ENCODE results near the gene MEF2B.
"Not testable (repeated sequence)": the region's sequence is repeated elsewhere in the genome, so short reads cannot be mapped to it uniquely, and the experiment has no call there.

The MEF2B gene

DNA sequence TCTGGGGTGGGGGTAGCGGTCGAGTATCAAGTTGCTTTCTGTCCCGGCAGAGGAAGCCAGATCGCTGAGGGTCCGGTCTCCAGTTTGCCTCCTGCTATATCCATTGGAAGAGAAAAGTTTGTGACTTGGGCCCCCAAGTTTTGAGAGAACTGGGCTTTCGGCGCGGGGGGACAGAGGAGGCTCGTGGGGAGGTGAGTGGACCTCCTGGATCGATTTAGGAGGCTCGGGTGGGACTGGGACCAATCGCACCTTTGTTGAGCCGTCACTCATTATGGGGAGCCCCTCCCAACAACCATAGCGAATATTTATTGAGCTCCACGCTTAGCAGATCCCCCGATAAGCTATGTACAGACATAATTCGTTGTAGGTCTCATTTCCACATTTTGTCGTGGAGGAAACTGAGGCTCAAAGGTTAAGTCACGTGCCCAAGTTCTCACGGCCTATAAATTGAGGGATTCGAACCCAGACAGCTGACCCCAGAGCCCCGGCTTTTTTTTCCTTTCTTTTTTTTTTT is 22.9 kb upstream of the MEF2B start:
- no peak for DNase-seq

GRCh38 chr19:19192078-19192882 is 22.2 kb upstream of the MEF2B start, which contains the start of the genes BORCS8 and RFXANK:
BORCS8 (minus strand) TSS chr19:19192152; CDS start chr19:19192117, 35 bp downstream.
RFXANK (plus strand) TSS chr19:19192258; CDS start chr19:19193947, 1,689 bp downstream.
- DNase-seq = peak; percentile 99

GRCh38 chr19:19191768-19192077 is 21.7 kb upstream of the MEF2B start:
- DNase-seq = no peak

DNA sequence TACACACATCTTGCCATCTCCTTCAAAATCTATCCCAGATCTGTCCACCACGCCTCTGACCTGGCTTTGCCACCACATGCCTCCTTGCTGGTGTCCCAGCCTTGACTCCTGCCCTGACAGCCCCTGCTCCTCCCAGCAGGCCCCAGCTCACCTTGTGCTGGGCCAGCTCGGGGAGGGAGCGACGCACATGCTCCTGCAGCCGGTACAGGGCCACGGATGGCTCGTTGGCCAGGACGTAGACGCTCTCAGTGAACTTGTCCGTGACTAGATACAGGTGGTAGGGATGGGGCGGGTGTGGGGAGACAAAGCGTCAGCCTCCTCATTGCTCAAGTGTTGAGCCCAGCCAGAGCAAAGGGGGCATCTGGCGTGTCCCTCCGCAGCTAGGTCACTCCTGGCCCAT is 16.7 kb upstream of the MEF2B start:
- no peak for DNase-seq

- peak; percentile 79 for DNase-seq
Measured at GRCh38 chr19:19185853-19186740, 16.0 kb upstream of the MEF2B start.

- no peak for DNase-seq
Measured at GRCh38 chr19:19181488-19181998, 11.5 kb upstream of the MEF2B start.

DNA sequence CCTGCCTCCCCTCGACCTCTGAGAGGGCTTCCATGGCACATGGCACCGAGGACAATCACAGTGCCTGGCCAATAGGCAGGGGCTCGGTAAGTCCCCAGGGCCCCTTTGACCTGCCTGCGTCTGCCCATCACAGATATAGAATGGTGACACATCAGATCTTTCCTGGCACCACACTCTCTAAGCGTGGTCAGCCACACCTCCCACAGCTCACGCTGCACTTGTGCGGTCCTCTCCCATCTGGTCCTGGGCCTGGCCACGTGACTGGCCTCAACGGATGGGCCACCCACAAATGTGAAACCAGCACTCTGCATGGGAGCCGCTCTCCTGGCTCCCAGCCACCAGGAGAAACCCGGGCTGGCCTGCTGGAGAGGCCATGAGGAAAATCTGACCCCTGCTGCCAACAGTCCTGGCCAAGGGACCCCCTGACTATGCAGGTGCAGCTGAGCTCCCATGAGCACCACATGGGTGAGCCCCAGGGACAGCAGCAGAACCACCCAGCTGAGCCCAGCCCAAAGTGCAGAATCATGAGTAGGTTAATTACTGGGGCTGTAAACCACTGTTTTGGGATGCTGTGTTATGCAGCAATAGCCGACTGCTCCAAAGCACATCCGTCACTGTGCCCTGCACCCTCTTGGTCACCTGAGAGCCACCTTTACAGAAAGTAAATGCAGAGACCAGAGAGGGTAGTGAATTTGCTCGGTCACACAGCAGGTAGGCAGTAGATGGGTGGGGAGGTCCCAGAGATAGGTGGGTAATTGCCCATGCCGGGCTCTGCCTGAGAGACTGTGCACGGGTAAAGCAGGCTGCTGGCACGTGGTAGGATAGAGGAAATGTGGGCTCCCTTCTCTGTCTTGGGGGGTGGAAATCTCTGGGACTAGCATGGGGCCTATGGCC is 9.7 kb upstream of the MEF2B start:
- DNase-seq = peak; percentile 82

DNA sequence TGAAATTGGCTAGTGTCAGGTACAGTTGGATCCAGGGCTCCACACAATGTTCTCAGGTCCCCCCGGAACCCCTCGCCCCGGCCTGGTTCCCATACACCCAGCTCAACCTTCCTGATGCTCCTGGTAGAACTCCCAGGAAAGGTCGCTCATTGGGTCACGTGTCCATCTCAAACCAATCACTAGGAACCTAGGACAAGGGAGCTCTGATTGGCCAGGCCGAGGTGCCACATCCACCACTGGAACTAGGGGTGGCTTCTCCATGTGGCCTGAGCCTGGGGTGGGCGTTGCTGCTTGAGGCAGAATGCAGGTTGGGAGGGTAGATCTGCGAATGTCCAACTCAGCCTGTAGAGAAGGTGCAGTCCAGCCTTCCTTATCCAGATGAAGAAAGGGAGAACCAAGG is 6.9 kb upstream of the MEF2B start:
- DNase-seq = no peak

- DNase-seq = not testable (repeated sequence)
Measured at GRCh38 chr19:19173243-19173642, 3.2 kb upstream of the MEF2B start.

DNA sequence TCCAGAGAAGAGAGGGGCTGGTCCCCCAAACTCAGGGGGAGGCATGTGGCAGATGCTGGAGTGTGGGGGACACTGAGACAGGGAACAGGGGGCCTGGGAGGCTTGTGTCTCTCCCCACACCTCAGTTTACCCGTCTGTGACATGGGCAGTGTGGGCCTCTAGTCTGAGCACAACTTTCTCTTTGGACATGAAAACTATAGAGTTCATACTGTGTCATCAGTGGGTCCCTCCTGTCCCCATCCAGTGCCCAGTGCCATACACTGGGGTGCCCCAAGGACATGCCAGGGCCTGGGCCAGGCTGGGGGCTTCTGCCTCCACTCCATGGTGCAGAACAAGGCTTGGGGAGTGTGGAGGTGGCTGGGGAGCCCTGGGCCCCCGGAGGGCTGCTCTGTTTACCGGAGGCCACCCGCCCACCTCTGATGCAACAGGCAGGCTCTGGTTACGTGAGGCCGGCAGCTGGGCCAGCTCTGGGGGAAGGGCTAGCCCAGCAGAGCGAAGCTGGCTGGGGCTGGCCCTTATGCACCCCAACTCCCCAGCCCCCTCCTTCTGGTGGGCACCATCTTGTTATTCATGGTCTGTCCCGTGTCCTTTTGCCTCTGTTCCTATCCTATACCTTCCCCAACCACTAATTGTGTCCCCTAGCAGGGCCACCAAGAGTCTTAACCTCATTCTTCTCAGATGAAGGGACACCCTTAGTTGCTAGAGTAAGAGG is 1.9 kb upstream of the MEF2B start:
- DNase-seq = peak; percentile 32

GRCh38 chr19:19170873-19171672 is 1.0 kb upstream of the MEF2B start:
- no peak for DNase-seq

DNA sequence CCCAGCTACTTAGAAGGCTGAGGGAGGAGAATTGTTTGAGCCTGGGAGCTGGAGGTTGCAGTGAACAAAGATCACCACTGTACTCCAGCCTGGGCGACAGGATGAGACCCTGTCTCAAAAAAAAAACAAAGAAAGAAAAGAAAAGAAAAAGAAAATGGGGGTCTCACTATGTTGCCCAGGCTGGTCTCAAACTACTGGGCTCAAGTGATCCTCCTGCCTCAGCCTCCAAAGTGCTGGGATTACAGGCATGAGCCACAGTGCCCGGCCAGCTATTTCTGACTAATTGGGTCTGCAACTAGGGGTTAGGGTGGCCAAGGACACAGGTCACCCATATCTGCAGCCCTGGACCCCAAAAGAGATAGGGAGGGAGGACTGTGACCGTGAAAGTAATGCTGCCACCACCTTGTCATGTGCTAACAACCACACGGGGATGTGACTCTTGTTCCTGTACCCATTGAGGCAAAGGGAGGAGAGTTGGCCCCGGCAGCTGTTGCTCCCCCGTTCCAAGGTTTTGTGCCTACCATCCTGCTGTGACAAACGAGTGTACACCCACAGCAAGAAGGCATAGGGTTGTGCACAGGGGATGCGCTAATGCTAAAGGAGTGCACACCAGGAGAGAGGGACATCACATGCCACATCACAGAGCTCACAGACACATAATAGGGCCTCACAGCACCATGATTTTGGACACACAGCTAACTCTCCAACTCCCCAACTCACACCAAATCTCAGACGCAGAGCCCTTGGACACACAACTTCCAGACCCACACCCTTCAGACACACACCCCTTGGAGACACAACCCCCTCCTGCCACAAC is 619 bp downstream of the MEF2B start:
- DNase-seq = no peak

DNA sequence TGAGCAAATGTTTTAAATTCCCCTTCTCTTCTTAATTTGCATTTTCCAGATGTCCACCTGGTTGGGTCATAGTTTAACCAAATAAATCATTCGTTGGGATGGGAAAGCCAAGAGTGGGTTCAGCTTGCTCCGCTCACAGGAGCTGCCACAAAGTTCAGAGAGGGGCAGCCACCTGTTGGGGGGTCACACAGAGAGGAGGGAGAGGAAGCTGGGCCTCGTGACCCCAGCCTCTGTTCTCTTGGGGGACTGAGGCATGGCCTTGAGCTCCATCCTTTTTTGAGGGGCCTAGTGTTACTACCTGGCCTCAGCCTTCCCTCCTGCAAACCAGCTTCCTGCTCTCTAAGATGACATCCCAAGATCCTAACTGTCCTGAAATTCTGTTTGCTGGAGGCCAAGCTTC is 2.5 kb downstream of the MEF2B start:
- DNase-seq = no peak

DNA sequence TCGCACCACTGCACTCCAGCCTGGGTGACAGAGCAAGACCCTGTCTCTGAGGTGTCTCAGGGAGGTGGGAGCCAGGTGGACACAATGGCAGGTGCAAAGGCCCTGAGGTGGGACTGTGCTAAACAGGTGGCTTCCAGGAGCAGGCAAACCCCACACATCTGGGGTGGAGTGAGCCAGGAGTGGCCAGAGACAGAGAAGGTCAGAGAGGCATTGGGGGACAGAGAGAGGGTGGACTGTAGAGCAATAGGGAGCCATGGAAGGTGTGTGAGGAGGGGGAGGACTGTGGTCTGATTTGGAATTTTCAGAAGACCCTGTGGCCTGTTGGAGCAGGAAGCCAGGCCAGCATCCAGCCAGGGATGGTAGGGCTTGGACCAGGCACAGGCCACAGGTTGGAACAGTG is 4.7 kb downstream of the MEF2B start:
- no peak for DNase-seq

DNA sequence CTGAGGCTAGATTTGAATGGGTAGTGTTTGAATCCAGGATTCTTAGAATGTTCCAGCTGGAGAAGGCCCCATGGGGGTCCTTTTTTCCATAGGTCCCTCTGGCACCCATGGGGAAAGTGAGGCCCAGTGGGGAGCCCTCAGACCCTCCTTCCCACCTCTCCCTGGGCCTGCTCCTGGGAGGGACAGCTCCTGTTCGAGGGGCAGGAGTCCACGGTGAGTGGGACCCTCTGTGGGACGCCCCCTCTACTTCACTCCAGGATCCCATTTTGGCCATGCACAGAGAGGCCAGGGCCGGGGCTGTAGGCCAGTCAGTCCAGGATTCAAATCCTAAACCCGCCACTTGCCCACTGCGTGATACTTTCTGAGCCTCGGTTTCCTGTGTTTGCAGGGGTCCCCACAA is 7.6 kb downstream of the MEF2B start:
- DNase-seq = no peak

DNA sequence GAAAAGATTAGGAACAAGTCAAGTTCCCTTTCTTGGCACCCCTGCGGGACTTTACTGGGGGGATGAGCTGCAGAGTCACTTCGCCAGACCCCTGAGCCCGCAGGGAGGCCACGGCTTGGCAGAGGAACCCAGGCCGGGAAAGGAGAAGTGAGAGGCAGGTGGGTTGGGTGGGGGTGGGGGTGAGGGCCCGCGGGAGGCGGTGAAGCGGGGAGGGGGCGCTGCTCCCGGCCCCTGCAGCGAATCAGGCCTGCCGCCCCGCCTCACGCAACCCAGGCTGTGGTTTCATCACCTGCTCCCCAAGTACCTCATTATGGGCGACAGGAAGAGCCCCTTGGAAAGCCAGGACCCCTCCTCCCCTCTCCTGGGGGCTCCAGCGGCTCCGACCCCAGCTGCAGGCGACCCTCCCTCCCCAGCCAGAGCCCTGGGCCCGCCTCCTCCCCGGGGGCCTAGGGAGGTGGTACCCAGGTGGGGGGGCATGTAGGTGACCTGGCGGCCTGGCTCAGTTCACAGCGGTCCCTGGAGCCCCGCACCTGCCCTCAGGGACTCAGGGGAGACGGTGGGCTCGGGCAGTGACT is 9.5 kb downstream of the MEF2B start:
- no peak for DNase-seq

- DNase-seq = no peak
Measured at GRCh38 chr19:19159534-19159933, 10.5 kb downstream of the MEF2B start.

DNA sequence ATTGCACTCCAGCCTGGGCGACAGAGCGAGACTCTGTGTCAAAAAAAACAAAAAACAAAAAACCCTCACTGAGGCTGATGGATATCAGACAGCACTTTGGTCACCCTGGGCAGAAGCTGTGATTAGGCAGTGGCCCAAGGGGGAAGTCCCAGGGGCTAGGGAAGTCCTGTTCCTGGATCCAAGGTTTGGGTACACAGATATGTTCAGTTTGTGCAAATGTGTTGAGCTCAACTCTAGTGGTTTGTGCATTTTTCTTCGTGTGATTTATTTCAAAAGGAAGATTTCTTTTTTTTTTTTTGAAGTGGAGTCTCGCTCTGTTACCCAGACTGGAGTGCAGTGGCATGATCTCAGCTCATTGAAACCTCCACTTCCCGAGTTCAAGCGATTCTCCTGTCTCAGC is 12.3 kb downstream of the MEF2B start:
- DNase-seq = no peak

- no peak for DNase-seq
Measured at GRCh38 chr19:19155495-19156219, 14.4 kb downstream of the MEF2B start.
